Panc1 (cell line): ENCODE measurements around the gene BTBD9. TPM values are rescaled to one million over a fixed set of nuclear protein-coding genes. Genes with fewer than 3 reads are reported as not detected.
A peak's percentile ranks its signal among the peaks of the same experiment; 100 is the strongest.

Experiments used
- ATAC-seq: fragments of 200-7000 bp; cut with Tn5 transposase; 2 replicates; pipeline ENCODE4 v1.9.1; 2020; ENCODE audit warnings: mild to moderate bottlenecking, moderate library complexity
- BruUV-seq: library from RNA; stranded (reverse); fragments of 400-500 nt; replicated peaks from 2 replicates; lab custom pipeline; 2021; lab: Mats Ljungman, UMichigan
- CTCF ChIA-PET: fragments of 300-600 bp; sonication (Branson Sonifier 250); formaldehyde crosslinking; loops from one replicate; lab custom pipeline; 2022; ENCODE audit warnings: antibody characterized with exemption; lab: Charles Lee
- POLR2A ChIA-PET: fragments of 300-600 bp; sonication (Branson Sonifier 250); formaldehyde crosslinking; loops from one replicate; lab custom pipeline; 2022; ENCODE audit warnings: antibody characterized with exemption; lab: Charles Lee
- DNase-seq: peaks from one replicate; pipeline ENCODE4 v3.0.0-alpha.2; 2010; ENCODE audit warnings: low read depth, low spot score
- H3K27ac ChIP-seq: 2 replicates; pipeline ENCODE4 v1.5.1; 2011; ENCODE audit warnings: mild to moderate bottlenecking, low read length, inconsistent platforms
- H3K27me3 ChIP-seq: fragments of 200-500 bp; sonication (Bioruptor generic); 2 replicates; pipeline ENCODE4 v1.6.0; 2014; ENCODE audit warnings: low read length, inconsistent platforms; ENCODE audit not compliant: control insufficient read depth, insufficient read depth
- H3K36me3 ChIP-seq: fragments of 200-500 bp; sonication (Bioruptor generic); 2 replicates; pipeline ENCODE4 v1.5.1; 2014; ENCODE audit warnings: inconsistent platforms, mild to moderate bottlenecking, low read length, moderate library complexity; ENCODE audit not compliant: control insufficient read depth, insufficient read depth
- H3K4me1 ChIP-seq: 2 replicates; pipeline ENCODE4 v1.5.1; 2011; ENCODE audit warnings: inconsistent platforms, mild to moderate bottlenecking, low read length, moderate library complexity; ENCODE audit not compliant: control insufficient read depth, insufficient read depth
- H3K4me3 ChIP-seq, 2 experiments: 2 replicates each; pipeline ENCODE4 v1.5.1; 2011 to 2012; ENCODE audit warnings: low read depth in 2 of 2, low read length in 2 of 2, mild to moderate bottlenecking in 2 of 2, inconsistent platforms in 1 of 2, moderate library complexity in 1 of 2
- H3K9me3 ChIP-seq: fragments of 200-500 bp; sonication (Bioruptor generic); 2 replicates; pipeline ENCODE4 v1.5.1; 2014; ENCODE audit warnings: low read depth, mild to moderate bottlenecking, inconsistent platforms, low read length, moderate library complexity; ENCODE audit not compliant: control insufficient read depth, insufficient read depth
- CTCF ChIP-seq: fragments of 450-650 bp; IDR thresholded peaks from 2 replicates; pipeline ENCODE4 v1.5.1; 2017; ENCODE audit warnings: mild to moderate bottlenecking
- POLR2AphosphoS5 ChIP-seq: IDR thresholded peaks from 2 replicates; pipeline ENCODE4 v1.6.1; 2012; ENCODE audit warnings: mild to moderate bottlenecking, low read depth, low read length, moderate library complexity
- REST ChIP-seq, 2 experiments: IDR thresholded peaks; 2 replicates each; pipeline ENCODE4 v1.6.1; 2011 to 2012; ENCODE audit warnings: low read depth in 2 of 2, control low read depth in 1 of 2, low read length in 1 of 2, mild to moderate bottlenecking in 1 of 2, moderate library complexity in 1 of 2; ENCODE audit not compliant: insufficient read depth in 1 of 2
- SIN3A ChIP-seq: IDR thresholded peaks from 2 replicates; pipeline ENCODE4 v1.6.1; 2012; ENCODE audit warnings: low read depth, mild to moderate bottlenecking, low read length, moderate library complexity, borderline replicate concordance; ENCODE audit not compliant: insufficient read depth
- TCF7L2 ChIP-seq: IDR thresholded peaks from 2 replicates; pipeline ENCODE4 v1.6.1; 2011; ENCODE audit warnings: mild to moderate bottlenecking, low read depth, low read length, inconsistent platforms
- in situ Hi-C: cut with HindIII; loops from 2 replicates; pipeline ENCODE4 v1.10.0; 2016; ENCODE audit warnings: low sequenced_read_pairs, low pct_unique_long_range_greater_than_20kb
- intact Hi-C: fragments of 100-400 bp; cut with micrococcal nuclease; formaldehyde crosslinking; loops from one replicate; pipeline ENCODE4 v1.10.0; 2022; ENCODE audit not compliant: unreplicated experiment
- total RNA-seq: library from RNA; stranded (reverse); gene quantifications from one replicate; pipeline ENCODE4 v1.2.1, GENCODE V29; 2021; ENCODE audit not compliant: unreplicated experiment

Gene BTBD9
- total RNA-seq, 1 experiment from 2014 or later, result 12.8 TPM

- ChIA-PET POLR2A (no interaction called here), CTCF (interaction anchor here (0.5 kb wide), 1 partner anchor 10 kb away, joined by 4 read pairs; no protein-coding TSS in a partner anchor)
- no peak overlapping the region for H3K27ac ChIP-seq
- intact Hi-C loops, result no loop called here
- H3K36me3 ChIP-seq, result no peaks in the 10 kb centered on the region
- no peak overlapping the region for H3K4me3 ChIP-seq
- H3K9me3 ChIP-seq, result no peaks in the 10 kb centered on the region
- BruUV-seq, result no TSS peak
- TF ChIP-seq REST (IDR thresholded peaks at IDR 0.05; ENCODE audit: insufficient read depth in 1 of 2, low read depth in 2 of 2, low read length in 1 of 2) (no peak), TCF7L2 (no peak), SIN3A (no peak), POLR2AphosphoS5 (no peak), CTCF (no peak)
- in situ Hi-C loops, result no loop called here
- H3K4me1 ChIP-seq, result no peaks in the 10 kb centered on the region
- no peaks in the 10 kb centered on the region for H3K27me3 ChIP-seq
- DNase-seq, result no peak
- peak; percentile 38; the same call in 1 of the 2 replicates for ATAC-seq
Observed at GRCh38 chr6:38179300-38179699, 460.4 kb downstream of the BTBD9 start.

GRCh38 chr6:38178584-38178886 is 461.2 kb downstream of the BTBD9 start:
- no peak for TF ChIP-seq TCF7L2
- TF ChIP-seq REST (IDR thresholded peaks at IDR 0.05; ENCODE audit: insufficient read depth in 1 of 2, low read depth in 2 of 2, low read length in 1 of 2), result no peak
- no peak for TF ChIP-seq POLR2AphosphoS5
- TF ChIP-seq SIN3A, result no peak
- TF ChIP-seq CTCF, result no peak
- H3K4me3 ChIP-seq, result no peak overlapping the region
- POLR2A ChIA-PET, result no interaction called here
- BruUV-seq, result no TSS peak
- ATAC-seq, result no peak
- intact Hi-C loops, result no loop called here
- H3K9me3 ChIP-seq, result no peaks in the 10 kb centered on the region
- H3K36me3 ChIP-seq, result no peaks in the 10 kb centered on the region
- no peak for DNase-seq
- H3K4me1 ChIP-seq, result no peaks in the 10 kb centered on the region
- CTCF ChIA-PET, result interaction anchor here (0.5 kb wide), 1 partner anchor 11 kb away, joined by 4 read pairs; no protein-coding TSS in a partner anchor
- no peaks in the 10 kb centered on the region for H3K27me3 ChIP-seq
- in situ Hi-C loops, result no loop called here
- no peak overlapping the region for H3K27ac ChIP-seq
